IPS-15b (cell line): ENCODE data around the gene CDH23.
A peak's percentile ranks its signal among the peaks of the same experiment; 100 is the strongest.

Experiments
- H3K27me3 ChIP-seq: one replicate; pipeline ENCODE4 v1.6.1; 2013; ENCODE audit warnings: low read length; ENCODE audit not compliant: control insufficient read depth, insufficient read depth
- H3K36me3 ChIP-seq: one replicate; pipeline ENCODE4 v1.6.1; 2013; ENCODE audit warnings: low read length; ENCODE audit not compliant: control insufficient read depth, insufficient read depth
- H3K4me1 ChIP-seq: one replicate; pipeline ENCODE4 v1.6.1; 2013; ENCODE audit warnings: mild to moderate bottlenecking, low read length; ENCODE audit not compliant: control insufficient read depth, insufficient read depth
- H3K4me3 ChIP-seq: one replicate; pipeline ENCODE4 v1.5.1; 2013; ENCODE audit warnings: low read depth, low read length
- H3K9ac ChIP-seq: one replicate; pipeline ENCODE4 v1.6.1; 2013; ENCODE audit warnings: low read depth, mild to moderate bottlenecking, low read length
- H3K9me3 ChIP-seq: one replicate; pipeline ENCODE4 v1.6.1; 2013; ENCODE audit warnings: mild to moderate bottlenecking, low read length; ENCODE audit not compliant: control insufficient read depth, insufficient read depth

Gene CDH23

GRCh38 chr10:71747039-71747531, 350.4 kb downstream of the CDH23 start:
- no peaks in the 10 kb centered on the region for H3K36me3 ChIP-seq
- H3K4me1 ChIP-seq: no peaks in the 10 kb centered on the region
- H3K4me3 ChIP-seq: no peak overlapping the region
- H3K27me3 ChIP-seq: no peaks in the 10 kb centered on the region
- no peak overlapping the region for H3K9ac ChIP-seq
- H3K9me3 ChIP-seq: no peaks in the 10 kb centered on the region

- H3K4me3 ChIP-seq: no peak overlapping the region
- H3K9me3 ChIP-seq: no peaks in the 10 kb centered on the region
- H3K9ac ChIP-seq: peak overlapping the region; percentile 47
- no peaks in the 10 kb centered on the region for H3K27me3 ChIP-seq
- H3K4me1 ChIP-seq: no peaks in the 10 kb centered on the region
- H3K36me3 ChIP-seq: no peaks in the 10 kb centered on the region
Measured at GRCh38 chr10:71747551-71748523, 351.1 kb downstream of the CDH23 start.

- H3K4me3 ChIP-seq: no peak overlapping the region
- no peaks in the 10 kb centered on the region for H3K4me1 ChIP-seq
- H3K9me3 ChIP-seq: no peaks in the 10 kb centered on the region
- no peaks in the 10 kb centered on the region for H3K27me3 ChIP-seq
- no peaks in the 10 kb centered on the region for H3K36me3 ChIP-seq
- no peak overlapping the region for H3K9ac ChIP-seq
Measured at GRCh38 chr10:71748671-71749191, 352.0 kb downstream of the CDH23 start.

GRCh38 chr10:71749396-71749795, 352.7 kb downstream of the CDH23 start:
- Histone ChIP-seq H3K36me3 (no peaks in the 10 kb centered on the region), H3K9me3 (no peaks in the 10 kb centered on the region), H3K9ac (no peak overlapping the region), H3K4me1 (no peaks in the 10 kb centered on the region), H3K4me3 (no peak overlapping the region), H3K27me3 (no peaks in the 10 kb centered on the region)

GRCh38 chr10:71750124-71750841, 353.6 kb downstream of the CDH23 start:
- H3K4me1 ChIP-seq: no peaks in the 10 kb centered on the region
- H3K36me3 ChIP-seq: no peaks in the 10 kb centered on the region
- H3K4me3 ChIP-seq: no peak overlapping the region
- no peaks in the 10 kb centered on the region for H3K27me3 ChIP-seq
- H3K9me3 ChIP-seq: no peaks in the 10 kb centered on the region
- no peak overlapping the region for H3K9ac ChIP-seq

- Histone ChIP-seq H3K36me3 (no peaks in the 10 kb centered on the region), H3K4me1 (no peaks in the 10 kb centered on the region), H3K9ac (no peak overlapping the region), H3K27me3 (no peaks in the 10 kb centered on the region), H3K4me3 (no peak overlapping the region), H3K9me3 (no peaks in the 10 kb centered on the region)
Measured at GRCh38 chr10:71750986-71751385, 354.3 kb downstream of the CDH23 start.

- Histone ChIP-seq H3K36me3 (no peaks in the 10 kb centered on the region), H3K4me1 (no peaks in the 10 kb centered on the region), H3K4me3 (no peak overlapping the region), H3K27me3 (no peaks in the 10 kb centered on the region), H3K9ac (no peak overlapping the region), H3K9me3 (no peaks in the 10 kb centered on the region)
Measured at GRCh38 chr10:71751515-71752224, 354.9 kb downstream of the CDH23 start.

- Histone ChIP-seq H3K27me3 (no peaks in the 10 kb centered on the region), H3K9ac (no peak overlapping the region), H3K4me3 (no peak overlapping the region), H3K36me3 (no peaks in the 10 kb centered on the region), H3K9me3 (no peaks in the 10 kb centered on the region), H3K4me1 (no peaks in the 10 kb centered on the region)
Measured at GRCh38 chr10:71752391-71753090, 355.8 kb downstream of the CDH23 start.

GRCh38 chr10:71753091-71753959, 356.6 kb downstream of the CDH23 start:
- Histone ChIP-seq H3K9ac (no peak overlapping the region), H3K4me3 (no peak overlapping the region), H3K4me1 (no peaks in the 10 kb centered on the region), H3K9me3 (no peaks in the 10 kb centered on the region), H3K27me3 (no peaks in the 10 kb centered on the region), H3K36me3 (no peaks in the 10 kb centered on the region)

- H3K27me3 ChIP-seq: no peaks in the 10 kb centered on the region
- H3K4me1 ChIP-seq: no peaks in the 10 kb centered on the region
- no peak overlapping the region for H3K9ac ChIP-seq
- no peaks in the 10 kb centered on the region for H3K9me3 ChIP-seq
- no peak overlapping the region for H3K4me3 ChIP-seq
- no peaks in the 10 kb centered on the region for H3K36me3 ChIP-seq
Measured at GRCh38 chr10:71753960-71754505, 357.3 kb downstream of the CDH23 start.
